ENCODE results near the gene ANKS1B.
"Not testable (repeated sequence)": the region's sequence is repeated elsewhere in the genome, so short reads cannot be mapped to it uniquely, and the experiment has no call there.

Gene ANKS1B

DNA sequence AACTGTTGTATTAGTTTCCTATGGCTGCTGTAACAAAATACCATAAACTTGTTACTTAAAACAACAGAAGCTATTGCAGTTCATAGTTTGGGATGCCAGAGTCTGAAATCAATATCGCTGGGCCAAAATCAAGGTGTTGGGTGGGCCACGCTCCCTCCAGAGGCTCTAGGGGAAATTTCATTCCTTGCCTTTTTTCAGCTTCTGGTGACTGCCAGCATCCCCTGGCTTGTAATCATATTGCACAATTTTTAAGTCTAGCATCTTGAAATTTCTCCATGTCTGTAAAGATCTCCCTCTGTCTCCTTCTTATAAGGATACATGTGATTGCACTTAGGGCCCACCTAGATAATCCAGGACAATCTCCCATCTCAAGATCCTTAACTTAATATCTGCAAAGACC, 386.0 kb downstream of the ANKS1B start:
- no peak for DNase-seq (ENCODE audit: low spot score)
- in situ Hi-C loops (cut with MboI; ENCODE audit: low sequenced_read_pairs, unreplicated experiment): no loop called here
- TF ChIP-seq, protein P1, sequence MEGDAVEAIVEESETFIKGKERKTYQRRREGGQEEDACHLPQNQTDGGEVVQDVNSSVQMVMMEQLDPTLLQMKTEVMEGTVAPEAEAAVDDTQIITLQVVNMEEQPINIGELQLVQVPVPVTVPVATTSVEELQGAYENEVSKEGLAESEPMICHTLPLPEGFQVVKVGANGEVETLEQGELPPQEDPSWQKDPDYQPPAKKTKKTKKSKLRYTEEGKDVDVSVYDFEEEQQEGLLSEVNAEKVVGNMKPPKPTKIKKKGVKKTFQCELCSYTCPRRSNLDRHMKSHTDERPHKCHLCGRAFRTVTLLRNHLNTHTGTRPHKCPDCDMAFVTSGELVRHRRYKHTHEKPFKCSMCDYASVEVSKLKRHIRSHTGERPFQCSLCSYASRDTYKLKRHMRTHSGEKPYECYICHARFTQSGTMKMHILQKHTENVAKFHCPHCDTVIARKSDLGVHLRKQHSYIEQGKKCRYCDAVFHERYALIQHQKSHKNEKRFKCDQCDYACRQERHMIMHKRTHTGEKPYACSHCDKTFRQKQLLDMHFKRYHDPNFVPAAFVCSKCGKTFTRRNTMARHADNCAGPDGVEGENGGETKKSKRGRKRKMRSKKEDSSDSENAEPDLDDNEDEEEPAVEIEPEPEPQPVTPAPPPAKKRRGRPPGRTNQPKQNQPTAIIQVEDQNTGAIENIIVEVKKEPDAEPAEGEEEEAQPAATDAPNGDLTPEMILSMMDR (IDR thresholded peaks at IDR 0.05; ENCODE audit: borderline replicate concordance, control extremely low read depth, extremely low read depth, insufficient read depth, missing control alignments): no peak

DNA sequence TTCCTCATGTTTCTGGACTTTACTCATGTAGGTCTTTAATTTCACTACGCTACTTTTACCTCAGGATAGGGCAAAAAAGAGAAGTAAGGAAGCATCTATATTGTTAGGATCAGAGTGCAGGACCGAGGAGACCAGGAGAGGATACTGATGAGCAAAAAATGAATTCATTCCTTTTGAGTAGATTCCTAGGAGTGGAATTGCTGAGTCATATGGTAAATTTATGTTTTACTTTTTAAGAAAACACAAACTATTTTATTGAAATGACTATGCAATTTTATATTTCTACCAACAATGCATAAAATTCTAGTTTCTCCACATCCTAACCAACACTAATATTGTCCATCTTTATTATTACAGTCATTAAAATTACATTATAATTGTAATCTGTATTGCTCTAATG, 388.0 kb downstream of the ANKS1B start:
- in situ Hi-C loops (cut with MboI; ENCODE audit: low sequenced_read_pairs, unreplicated experiment): no loop called here
- TF ChIP-seq, protein P1 (IDR thresholded peaks at IDR 0.05; ENCODE audit: borderline replicate concordance, control extremely low read depth, extremely low read depth, insufficient read depth, missing control alignments): no peak
- DNase-seq (ENCODE audit: low spot score): no peak

DNA sequence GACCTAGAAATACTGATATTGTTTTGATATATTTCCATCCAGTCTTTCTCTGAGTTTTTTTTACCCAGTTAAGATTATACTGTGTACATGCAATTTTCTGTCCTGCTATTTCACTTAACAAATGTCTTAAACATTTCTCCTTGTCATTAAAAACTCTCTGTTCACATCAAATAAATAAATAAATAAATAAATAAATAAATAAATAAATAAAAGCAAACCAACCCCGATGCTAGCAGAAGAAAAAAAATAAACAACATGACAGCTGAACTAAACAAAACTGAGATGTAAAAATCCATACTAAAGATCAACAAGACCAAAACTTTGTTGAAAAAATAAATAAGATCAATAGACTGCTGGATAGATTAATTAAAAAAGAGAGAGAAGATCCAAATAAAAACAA, 407.6 kb downstream of the ANKS1B start:
- in situ Hi-C loops (cut with MboI; ENCODE audit: low sequenced_read_pairs, unreplicated experiment); DNase-seq (ENCODE audit: low spot score): not testable (repeated sequence)

DNA sequence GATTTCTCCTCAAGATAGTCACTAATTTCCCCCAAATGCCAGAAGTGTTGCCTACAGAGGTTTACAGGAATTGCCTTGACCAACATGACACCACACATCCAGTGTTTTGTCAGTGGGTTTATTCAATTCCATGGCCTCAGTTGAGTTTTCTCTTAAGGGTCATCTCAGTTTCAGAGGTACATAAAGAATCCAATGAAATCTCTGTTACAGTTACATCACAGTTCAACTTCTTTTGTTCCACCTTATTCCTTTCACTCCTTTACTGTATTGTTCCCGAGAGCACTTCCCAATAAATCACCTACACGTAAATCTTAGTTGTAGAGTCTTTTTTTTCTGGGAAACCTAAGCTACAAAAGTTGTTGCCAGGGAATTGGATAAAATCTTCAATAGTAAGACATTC, 410.8 kb downstream of the ANKS1B start:
- DNase-seq (ENCODE audit: low spot score): no peak
- TF ChIP-seq, protein P1 (IDR thresholded peaks at IDR 0.05; ENCODE audit: borderline replicate concordance, control extremely low read depth, extremely low read depth, insufficient read depth, missing control alignments): no peak
- in situ Hi-C loops (cut with MboI; ENCODE audit: low sequenced_read_pairs, unreplicated experiment): no loop called here

DNA sequence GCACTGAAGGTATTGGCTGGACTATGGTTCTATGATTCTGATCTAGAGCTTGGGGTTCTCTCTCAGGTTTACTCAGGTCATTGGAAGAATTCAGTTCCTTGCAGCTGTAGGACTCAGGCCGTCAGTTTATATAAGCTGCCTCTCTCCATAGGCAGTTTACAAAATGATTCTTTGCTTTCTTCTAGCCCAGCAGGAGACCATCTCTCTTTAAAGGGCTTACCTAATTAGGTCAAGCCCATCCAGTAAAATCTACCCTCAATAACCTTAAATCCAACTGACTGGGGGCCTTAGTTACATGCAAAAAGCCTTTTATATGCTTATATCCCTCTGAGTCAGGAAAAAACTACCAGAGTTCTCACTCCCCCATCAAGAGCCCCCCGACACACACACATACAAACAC, 417.7 kb downstream of the ANKS1B start:
- in situ Hi-C loops (cut with MboI; ENCODE audit: low sequenced_read_pairs, unreplicated experiment): no loop called here
- DNase-seq (ENCODE audit: low spot score): no peak
- TF ChIP-seq, protein P1 (IDR thresholded peaks at IDR 0.05; ENCODE audit: borderline replicate concordance, control extremely low read depth, extremely low read depth, insufficient read depth, missing control alignments): no peak

DNA sequence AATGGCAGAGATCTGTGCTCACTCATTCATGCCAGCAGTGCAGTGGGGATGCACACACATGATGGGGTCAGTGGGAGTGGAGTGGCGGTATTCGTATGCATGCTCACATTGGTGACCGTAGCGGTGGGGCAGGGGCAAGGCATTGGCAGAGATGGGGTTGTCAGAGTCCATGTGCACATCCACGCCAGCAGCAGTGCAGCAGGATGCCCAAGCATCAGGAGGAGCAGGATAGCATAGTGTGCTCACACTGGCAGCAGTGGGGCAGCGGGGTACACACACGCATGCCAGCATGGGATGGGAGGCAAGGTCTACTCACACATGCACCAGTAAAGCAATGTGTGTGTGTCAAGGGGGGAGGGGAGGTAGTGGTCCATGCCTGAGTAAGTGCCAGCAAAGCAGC, 426.6 kb downstream of the ANKS1B start:
- no peak for DNase-seq (ENCODE audit: low spot score)
- in situ Hi-C loops (cut with MboI; ENCODE audit: low sequenced_read_pairs, unreplicated experiment): no loop called here
- TF ChIP-seq, protein P1 (IDR thresholded peaks at IDR 0.05; ENCODE audit: borderline replicate concordance, control extremely low read depth, extremely low read depth, insufficient read depth, missing control alignments): no peak

DNA sequence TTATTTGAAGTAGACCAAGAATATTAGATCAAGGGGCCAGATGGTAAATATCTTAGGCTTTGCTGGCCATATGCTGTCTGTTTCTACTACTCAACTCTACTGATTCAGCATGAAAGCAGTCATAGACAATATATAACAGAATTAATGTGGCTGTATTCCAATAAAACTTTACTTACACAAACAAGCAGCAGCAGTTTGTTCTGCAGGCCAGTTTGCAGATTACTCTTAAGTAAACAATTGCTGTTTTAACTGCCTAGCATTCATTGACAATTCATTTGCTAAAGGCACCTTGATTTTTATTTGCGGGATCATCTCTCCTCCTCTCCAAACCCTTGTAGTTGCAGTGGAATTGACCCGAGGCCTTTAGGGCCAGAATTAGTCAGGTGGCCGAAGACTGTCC, 431.3 kb downstream of the ANKS1B start:
- in situ Hi-C loops (cut with MboI; ENCODE audit: low sequenced_read_pairs, unreplicated experiment): no loop called here
- no peak for DNase-seq (ENCODE audit: low spot score)
- TF ChIP-seq, protein P1 (IDR thresholded peaks at IDR 0.05; ENCODE audit: borderline replicate concordance, control extremely low read depth, extremely low read depth, insufficient read depth, missing control alignments): no peak

Measured in GM13976 (cell line).